Neutrophil (primary cell): ENCODE data around the gene GPR68.
A peak's percentile ranks its signal among the peaks of the same experiment; 100 is the strongest.

Source experiments
- H3K27ac ChIP-seq: fragments of 200-600 bp; sonication (generic); 2 replicates; pipeline ENCODE4 v1.5.1; 2016; ENCODE audit warnings: mild to moderate bottlenecking, moderate library complexity
- H3K27me3 ChIP-seq: fragments of 200-600 bp; sonication (generic); 2 replicates; pipeline ENCODE4 v1.6.0; 2016; ENCODE audit warnings: mild to moderate bottlenecking
- H3K36me3 ChIP-seq: fragments of 200-600 bp; sonication (generic); 2 replicates; pipeline ENCODE4 v1.5.1; 2017
- H3K4me1 ChIP-seq, 2 experiments: fragments of 200-600 bp in 1 of 2; sonication (generic) in 1 of 2; 1 replicate in 1 of 2; 2 replicates in 1 of 2; pipeline versions ENCODE4 v1.5.1 to v1.6.1; 2013 to 2016; ENCODE audit warnings: low read depth in 1 of 2, low read length in 1 of 2, mild to moderate bottlenecking in 1 of 2, moderate library complexity in 1 of 2; ENCODE audit not compliant: control insufficient read depth in 1 of 2, insufficient read depth in 1 of 2
- H3K4me3 ChIP-seq, 2 experiments: fragments of 200-600 bp in 1 of 2; sonication (generic) in 1 of 2; 1 replicate in 1 of 2; 2 replicates in 1 of 2; pipeline ENCODE4 v1.5.1; 2013 to 2016; ENCODE audit warnings: low read depth in 1 of 2, low read length in 1 of 2, mild to moderate bottlenecking in 1 of 2, moderate library complexity in 1 of 2
- H3K9me3 ChIP-seq: fragments of 200-600 bp; sonication (generic); 2 replicates; pipeline ENCODE4 v1.5.1; 2016
- CTCF ChIP-seq: fragments of 200-600 bp; sonication (generic); IDR thresholded peaks from 2 replicates; pipeline ENCODE4 v1.5.1; 2016; ENCODE audit warnings: antibody characterized with exemption

GPR68 gene

GRCh38 chr14:91221270-91221669, 23.2 kb downstream of the GPR68 start:
- TF ChIP-seq CTCF, result no peak
- Histone ChIP-seq H3K4me1 (peaks cover 7 to 10% of the 10 kb centered on the region in 2 experiments), H3K27ac (no peak overlapping the region), H3K27me3 (no peaks in the 10 kb centered on the region), H3K36me3 (peaks cover 92% of the 10 kb centered on the region), H3K9me3 (no peaks in the 10 kb centered on the region), H3K4me3 (no peak overlapping the region)

GRCh38 chr14:91220581-91221000, 23.9 kb downstream of the GPR68 start:
- no peak for TF ChIP-seq CTCF
- no peaks in the 10 kb centered on the region for H3K27me3 ChIP-seq

GRCh38 chr14:91219517-91220389, 24.8 kb downstream of the GPR68 start:
- no peak overlapping the region for H3K4me3 ChIP-seq
- peaks cover 92% of the 10 kb centered on the region for H3K36me3 ChIP-seq
- no peak for TF ChIP-seq CTCF
- no peak overlapping the region for H3K27ac ChIP-seq
- H3K27me3 ChIP-seq, result no peaks in the 10 kb centered on the region
- H3K9me3 ChIP-seq, result no peaks in the 10 kb centered on the region
- peaks cover 7 to 10% of the 10 kb centered on the region in 2 experiments for H3K4me1 ChIP-seq

More at GRCh38 chr14:91220581-91221000, 23.9 kb downstream of the GPR68 start:
- Histone ChIP-seq H3K4me3 (no peak overlapping the region), H3K27ac (peak overlapping the region; percentile 20), H3K4me1 (peaks cover 7 to 10% of the 10 kb centered on the region in 2 experiments), H3K9me3 (no peaks in the 10 kb centered on the region), H3K36me3 (peaks cover 92% of the 10 kb centered on the region)

- no peaks in the 10 kb centered on the region for H3K27me3 ChIP-seq
- peaks cover 0 to under 1% of the 10 kb centered on the region in 2 experiments for H3K4me1 ChIP-seq
- no peak overlapping the region for H3K4me3 ChIP-seq
- peaks cover 93% of the 10 kb centered on the region for H3K36me3 ChIP-seq
- no peak overlapping the region for H3K27ac ChIP-seq
- H3K9me3 ChIP-seq, result no peaks in the 10 kb centered on the region
- no peak for TF ChIP-seq CTCF
Observed at GRCh38 chr14:91218014-91218413, 26.5 kb downstream of the GPR68 start.

- H3K4me1 ChIP-seq, result no peaks in the 10 kb centered on the region
- H3K9me3 ChIP-seq, result no peaks in the 10 kb centered on the region
- TF ChIP-seq CTCF, result no peak
- H3K27ac ChIP-seq, result no peak overlapping the region
- no peaks in the 10 kb centered on the region for H3K27me3 ChIP-seq
- peaks cover 96% of the 10 kb centered on the region for H3K36me3 ChIP-seq
- no peak overlapping the region for H3K4me3 ChIP-seq
Observed at GRCh38 chr14:91216731-91217226, 27.7 kb downstream of the GPR68 start.
